ENCODE data around the gene HIF1A. TPM values are rescaled to one million over a fixed set of nuclear protein-coding genes. Genes with fewer than 3 reads are reported as not detected.

The HIF1A gene
- total RNA-seq, 4 donors from 2014 or later: 137 to 295 (median 158) TPM

- TF ChIP-seq CTCF (IDR thresholded peaks at IDR 0.05) (no peak), POLR2A (IDR thresholded peaks at IDR 0.05) (no peak)
- peaks cover 0 to 25% of the 10 kb centered on the region in 2 donors for H3K36me3 ChIP-seq
- peaks cover 14 to 22% of the 10 kb centered on the region in 2 donors for H3K4me1 ChIP-seq
- intact Hi-C loops (cut with DNase I): no loop called here
- no peak overlapping the region for H3K27ac ChIP-seq
- H3K9me3 ChIP-seq: no peaks in the 10 kb centered on the region
- H3K27me3 ChIP-seq: no peaks in the 10 kb centered on the region
- no peak for DNase-seq
- no peak overlapping the region for H3K4me3 ChIP-seq (replicated peaks in 1 of 3)
- WGBS, 2 donors: 90% methylated on average over 3 of the region's 3 CpGs
Observed at GRCh38 chr14:61768240-61768639, 72.9 kb downstream of the HIF1A start.

- Histone ChIP-seq H3K9me3 (no peaks in the 10 kb centered on the region), H3K4me3 (replicated peaks in 1 of 3) (no peak overlapping the region), H3K36me3 (peaks cover 9 to 25% of the 10 kb centered on the region in 2 donors), H3K27me3 (no peaks in the 10 kb centered on the region), H3K27ac (no peak overlapping the region), H3K4me1 (peaks cover 0 to 8% of the 10 kb centered on the region in 2 donors)
- intact Hi-C loops (cut with DNase I): no loop called here
- no peak for DNase-seq
- TF ChIP-seq POLR2A (IDR thresholded peaks at IDR 0.05): no peak
- TF ChIP-seq CTCF (IDR thresholded peaks at IDR 0.05): no peak
- 94 to 99% methylated on average over 3 of the region's 3 CpGs for WGBS, 2 donors
Observed at GRCh38 chr14:61769893-61770292, 74.6 kb downstream of the HIF1A start.

GRCh38 chr14:61774861-61775260, 79.5 kb downstream of the HIF1A start:
- H3K4me1 ChIP-seq: no peaks in the 10 kb centered on the region
- H3K4me3 ChIP-seq (replicated peaks in 1 of 3): no peak overlapping the region
- DNase-seq: no peak
- peaks cover 20 to 21% of the 10 kb centered on the region in 2 donors for H3K36me3 ChIP-seq
- H3K27me3 ChIP-seq: no peaks in the 10 kb centered on the region
- H3K9me3 ChIP-seq: no peaks in the 10 kb centered on the region
- TF ChIP-seq POLR2A (IDR thresholded peaks at IDR 0.05): no peak
- no peak for TF ChIP-seq CTCF (IDR thresholded peaks at IDR 0.05)
- intact Hi-C loops (cut with DNase I): no loop called here
- 85 to 100% methylated on average over 1 of the region's 1 CpG for WGBS, 2 donors
- no peak overlapping the region for H3K27ac ChIP-seq

- Histone ChIP-seq H3K27ac (no peak overlapping the region), H3K9me3 (no peaks in the 10 kb centered on the region), H3K27me3 (no peaks in the 10 kb centered on the region), H3K36me3 (peaks cover 18 to 32% of the 10 kb centered on the region in 2 donors), H3K4me3 (replicated peaks in 1 of 3) (no peak overlapping the region), H3K4me1 (no peaks in the 10 kb centered on the region)
- intact Hi-C loops (cut with DNase I): no loop called here
- no peak for TF ChIP-seq CTCF (IDR thresholded peaks at IDR 0.05)
- no peak for TF ChIP-seq POLR2A (IDR thresholded peaks at IDR 0.05)
- WGBS, 2 donors: 84% methylated on average over 3 of the region's 3 CpGs
- DNase-seq: no peak
Observed at GRCh38 chr14:61780125-61780524, 84.8 kb downstream of the HIF1A start.

GRCh38 chr14:61797309-61797708, 102.0 kb downstream of the HIF1A start:
- intact Hi-C loops (cut with DNase I): no loop called here
- no peak for DNase-seq
- no peaks in the 10 kb centered on the region for H3K4me1 ChIP-seq
- no peak overlapping the region for H3K27ac ChIP-seq
- WGBS, 2 donors: 97 to 99% methylated on average over 5 of the region's 5 CpGs
- H3K27me3 ChIP-seq: no peaks in the 10 kb centered on the region
- no peak overlapping the region for H3K4me3 ChIP-seq (replicated peaks in 1 of 3)
- no peak for TF ChIP-seq CTCF (IDR thresholded peaks at IDR 0.05)
- no peak for TF ChIP-seq POLR2A (IDR thresholded peaks at IDR 0.05)
- H3K9me3 ChIP-seq: no peaks in the 10 kb centered on the region
- peaks cover 0 to 9% of the 10 kb centered on the region in 2 donors for H3K36me3 ChIP-seq

Other genes with a start within 250 kb of the HIF1A start
- gene SNAPC1, start 66.9 kb downstream of the HIF1A start, total RNA-seq: 1 to 10 TPM; 4.8 to 8.9 (median 6.8) TPM
- gene SYT16, start 117.2 kb downstream of the HIF1A start, total RNA-seq: 1 to 10 TPM in 1 of 4 donors, under 1 TPM in 2, not detected in 1; 0.29 to 1.8 (median 0.56) TPM

Measured in thyroid gland (tissue), 4 donors.